Measurements from ENCODE around the gene LENG8.
A peak's percentile ranks its signal among the peaks of the same experiment; 100 is the strongest.

LENG8 gene

GRCh38 chr19:54448774-54449700, at the start of gene LENG8:
TSS of gene LENG8 (plus strand) at chr19:54449199. CDS start at chr19:54451345, 2,146 bp downstream.
- DNase-seq = peak; percentile 69

- DNase-seq = no peak
Observed at GRCh38 chr19:54400913-54401312, 48.1 kb upstream of the LENG8 start.

GRCh38 chr19:54403054-54403453, 45.9 kb upstream of the LENG8 start:
- no peak for DNase-seq

- DNase-seq = no peak
Observed at GRCh38 chr19:54405628-54406027, 43.4 kb upstream of the LENG8 start.

GRCh38 chr19:54407780-54408179, 41.2 kb upstream of the LENG8 start:
- no peak for DNase-seq

- no peak for DNase-seq
Observed at GRCh38 chr19:54408456-54409026, 40.5 kb upstream of the LENG8 start.

- DNase-seq = no peak
Observed at GRCh38 chr19:54411033-54411432, 38.0 kb upstream of the LENG8 start.

- no peak for DNase-seq
Observed at GRCh38 chr19:54412877-54413276, 36.1 kb upstream of the LENG8 start.

- no peak for DNase-seq
Observed at GRCh38 chr19:54414156-54414555, 34.8 kb upstream of the LENG8 start.

- DNase-seq = no peak
Observed at GRCh38 chr19:54415208-54415900, 33.6 kb upstream of the LENG8 start, which contains the start of gene TTYH1. TSS of gene TTYH1 (plus strand) at chr19:54415464. CDS start at chr19:54415553, 89 bp downstream.

- DNase-seq = no peak
Observed at GRCh38 chr19:54415901-54416673, 32.9 kb upstream of the LENG8 start.

GRCh38 chr19:54416695-54417491, 32.1 kb upstream of the LENG8 start:
- no peak for DNase-seq

GRCh38 chr19:54418030-54418929, 30.7 kb upstream of the LENG8 start:
- no peak for DNase-seq

- DNase-seq = no peak
Observed at GRCh38 chr19:54418930-54419800, 29.8 kb upstream of the LENG8 start.

- no peak for DNase-seq
Observed at GRCh38 chr19:54420068-54420382, 29.0 kb upstream of the LENG8 start.

GRCh38 chr19:54420383-54421168, 28.4 kb upstream of the LENG8 start:
- DNase-seq = no peak

- no peak for DNase-seq
Observed at GRCh38 chr19:54421169-54421516, 27.9 kb upstream of the LENG8 start.

- DNase-seq = no peak
Observed at GRCh38 chr19:54421521-54421920, 27.5 kb upstream of the LENG8 start.

- DNase-seq = no peak
Observed at GRCh38 chr19:54422136-54422535, 26.9 kb upstream of the LENG8 start.
